ENCODE results near the gene NUDT14. TPM values are rescaled to one million over a fixed set of nuclear protein-coding genes. Genes with fewer than 3 reads are reported as not detected.

NUDT14 gene
- total and polyA plus RNA-seq, 2 of the 8 experiments (the other 6 are each of a cell fraction or from before 2014, with no cell fraction given): 25.5 to 33.3 TPM

DNA sequence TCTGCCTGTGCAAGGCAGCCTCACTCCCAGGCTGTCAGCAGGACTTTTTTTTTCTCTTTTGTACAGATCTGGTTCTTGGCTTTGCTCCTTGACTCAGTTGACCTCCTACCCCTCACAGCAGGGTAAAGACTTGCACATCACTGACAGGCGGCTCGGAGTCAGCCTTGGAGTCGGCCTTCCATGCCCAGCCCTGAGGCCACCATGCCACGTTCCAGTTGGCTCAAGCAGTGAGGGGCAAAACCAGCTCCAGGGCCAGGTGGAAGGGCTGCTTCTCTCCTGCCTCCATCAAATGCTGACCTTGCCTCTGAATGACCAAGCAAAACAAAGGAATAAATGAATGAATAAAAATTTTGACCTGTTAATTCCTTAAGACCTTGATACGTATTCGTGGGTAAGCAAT lies 40.1 kb downstream of the NUDT14 start (continued):
- TF ChIP-seq, protein P1, sequence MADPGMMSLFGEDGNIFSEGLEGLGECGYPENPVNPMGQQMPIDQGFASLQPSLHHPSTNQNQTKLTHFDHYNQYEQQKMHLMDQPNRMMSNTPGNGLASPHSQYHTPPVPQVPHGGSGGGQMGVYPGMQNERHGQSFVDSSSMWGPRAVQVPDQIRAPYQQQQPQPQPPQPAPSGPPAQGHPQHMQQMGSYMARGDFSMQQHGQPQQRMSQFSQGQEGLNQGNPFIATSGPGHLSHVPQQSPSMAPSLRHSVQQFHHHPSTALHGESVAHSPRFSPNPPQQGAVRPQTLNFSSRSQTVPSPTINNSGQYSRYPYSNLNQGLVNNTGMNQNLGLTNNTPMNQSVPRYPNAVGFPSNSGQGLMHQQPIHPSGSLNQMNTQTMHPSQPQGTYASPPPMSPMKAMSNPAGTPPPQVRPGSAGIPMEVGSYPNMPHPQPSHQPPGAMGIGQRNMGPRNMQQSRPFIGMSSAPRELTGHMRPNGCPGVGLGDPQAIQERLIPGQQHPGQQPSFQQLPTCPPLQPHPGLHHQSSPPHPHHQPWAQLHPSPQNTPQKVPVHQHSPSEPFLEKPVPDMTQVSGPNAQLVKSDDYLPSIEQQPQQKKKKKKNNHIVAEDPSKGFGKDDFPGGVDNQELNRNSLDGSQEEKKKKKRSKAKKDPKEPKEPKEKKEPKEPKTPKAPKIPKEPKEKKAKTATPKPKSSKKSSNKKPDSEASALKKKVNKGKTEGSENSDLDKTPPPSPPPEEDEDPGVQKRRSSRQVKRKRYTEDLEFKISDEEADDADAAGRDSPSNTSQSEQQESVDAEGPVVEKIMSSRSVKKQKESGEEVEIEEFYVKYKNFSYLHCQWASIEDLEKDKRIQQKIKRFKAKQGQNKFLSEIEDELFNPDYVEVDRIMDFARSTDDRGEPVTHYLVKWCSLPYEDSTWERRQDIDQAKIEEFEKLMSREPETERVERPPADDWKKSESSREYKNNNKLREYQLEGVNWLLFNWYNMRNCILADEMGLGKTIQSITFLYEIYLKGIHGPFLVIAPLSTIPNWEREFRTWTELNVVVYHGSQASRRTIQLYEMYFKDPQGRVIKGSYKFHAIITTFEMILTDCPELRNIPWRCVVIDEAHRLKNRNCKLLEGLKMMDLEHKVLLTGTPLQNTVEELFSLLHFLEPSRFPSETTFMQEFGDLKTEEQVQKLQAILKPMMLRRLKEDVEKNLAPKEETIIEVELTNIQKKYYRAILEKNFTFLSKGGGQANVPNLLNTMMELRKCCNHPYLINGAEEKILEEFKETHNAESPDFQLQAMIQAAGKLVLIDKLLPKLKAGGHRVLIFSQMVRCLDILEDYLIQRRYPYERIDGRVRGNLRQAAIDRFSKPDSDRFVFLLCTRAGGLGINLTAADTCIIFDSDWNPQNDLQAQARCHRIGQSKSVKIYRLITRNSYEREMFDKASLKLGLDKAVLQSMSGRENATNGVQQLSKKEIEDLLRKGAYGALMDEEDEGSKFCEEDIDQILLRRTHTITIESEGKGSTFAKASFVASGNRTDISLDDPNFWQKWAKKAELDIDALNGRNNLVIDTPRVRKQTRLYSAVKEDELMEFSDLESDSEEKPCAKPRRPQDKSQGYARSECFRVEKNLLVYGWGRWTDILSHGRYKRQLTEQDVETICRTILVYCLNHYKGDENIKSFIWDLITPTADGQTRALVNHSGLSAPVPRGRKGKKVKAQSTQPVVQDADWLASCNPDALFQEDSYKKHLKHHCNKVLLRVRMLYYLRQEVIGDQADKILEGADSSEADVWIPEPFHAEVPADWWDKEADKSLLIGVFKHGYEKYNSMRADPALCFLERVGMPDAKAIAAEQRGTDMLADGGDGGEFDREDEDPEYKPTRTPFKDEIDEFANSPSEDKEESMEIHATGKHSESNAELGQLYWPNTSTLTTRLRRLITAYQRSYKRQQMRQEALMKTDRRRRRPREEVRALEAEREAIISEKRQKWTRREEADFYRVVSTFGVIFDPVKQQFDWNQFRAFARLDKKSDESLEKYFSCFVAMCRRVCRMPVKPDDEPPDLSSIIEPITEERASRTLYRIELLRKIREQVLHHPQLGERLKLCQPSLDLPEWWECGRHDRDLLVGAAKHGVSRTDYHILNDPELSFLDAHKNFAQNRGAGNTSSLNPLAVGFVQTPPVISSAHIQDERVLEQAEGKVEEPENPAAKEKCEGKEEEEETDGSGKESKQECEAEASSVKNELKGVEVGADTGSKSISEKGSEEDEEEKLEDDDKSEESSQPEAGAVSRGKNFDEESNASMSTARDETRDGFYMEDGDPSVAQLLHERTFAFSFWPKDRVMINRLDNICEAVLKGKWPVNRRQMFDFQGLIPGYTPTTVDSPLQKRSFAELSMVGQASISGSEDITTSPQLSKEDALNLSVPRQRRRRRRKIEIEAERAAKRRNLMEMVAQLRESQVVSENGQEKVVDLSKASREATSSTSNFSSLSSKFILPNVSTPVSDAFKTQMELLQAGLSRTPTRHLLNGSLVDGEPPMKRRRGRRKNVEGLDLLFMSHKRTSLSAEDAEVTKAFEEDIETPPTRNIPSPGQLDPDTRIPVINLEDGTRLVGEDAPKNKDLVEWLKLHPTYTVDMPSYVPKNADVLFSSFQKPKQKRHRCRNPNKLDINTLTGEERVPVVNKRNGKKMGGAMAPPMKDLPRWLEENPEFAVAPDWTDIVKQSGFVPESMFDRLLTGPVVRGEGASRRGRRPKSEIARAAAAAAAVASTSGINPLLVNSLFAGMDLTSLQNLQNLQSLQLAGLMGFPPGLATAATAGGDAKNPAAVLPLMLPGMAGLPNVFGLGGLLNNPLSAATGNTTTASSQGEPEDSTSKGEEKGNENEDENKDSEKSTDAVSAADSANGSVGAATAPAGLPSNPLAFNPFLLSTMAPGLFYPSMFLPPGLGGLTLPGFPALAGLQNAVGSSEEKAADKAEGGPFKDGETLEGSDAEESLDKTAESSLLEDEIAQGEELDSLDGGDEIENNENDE (IDR thresholded peaks at IDR 0.05; ENCODE audit: insufficient replicate concordance, low read length): no peak
- no peak for TF ChIP-seq ZNF274 (IDR thresholded peaks at IDR 0.05; ENCODE audit: borderline replicate concordance, extremely low read depth, low read length)
- TF ChIP-seq BRCA1 (IDR thresholded peaks at IDR 0.05; ENCODE audit: low read depth, low read length): no peak
- TF ChIP-seq POLR2A (IDR thresholded peaks at IDR 0.05; ENCODE audit: control extremely low read depth in 1 of 2, low read depth in 2 of 2, low read length in 2 of 2): no peak
- TF ChIP-seq RBBP5 (IDR thresholded peaks at IDR 0.05; ENCODE audit: borderline replicate concordance, low read depth, low read length): no peak
- TF ChIP-seq RFX5 (IDR thresholded peaks at IDR 0.05; ENCODE audit: borderline replicate concordance, low read depth, low read length): no peak
- TF ChIP-seq SIX5 (IDR thresholded peaks at IDR 0.05; ENCODE audit: low read depth, low read length): no peak
- TF ChIP-seq MAFK (IDR thresholded peaks at IDR 0.05; ENCODE audit: low read depth, low read length): no peak
- no peak for TF ChIP-seq CBX8 (IDR thresholded peaks at IDR 0.05; ENCODE audit: borderline replicate concordance, low read depth, low read length)
- TF ChIP-seq NRF1 (IDR thresholded peaks at IDR 0.05; ENCODE audit: low read depth, low read length): no peak
